Measurements from ENCODE around the gene SOWAHA. TPM values are rescaled to one million over a fixed set of nuclear protein-coding genes. Genes with fewer than 3 reads are reported as not detected.

The SOWAHA gene
- total and polyA plus RNA-seq, 2 of the 4 experiments (the other 2 are of a cell fraction): 0.03 TPM; not detected in 1

DNA sequence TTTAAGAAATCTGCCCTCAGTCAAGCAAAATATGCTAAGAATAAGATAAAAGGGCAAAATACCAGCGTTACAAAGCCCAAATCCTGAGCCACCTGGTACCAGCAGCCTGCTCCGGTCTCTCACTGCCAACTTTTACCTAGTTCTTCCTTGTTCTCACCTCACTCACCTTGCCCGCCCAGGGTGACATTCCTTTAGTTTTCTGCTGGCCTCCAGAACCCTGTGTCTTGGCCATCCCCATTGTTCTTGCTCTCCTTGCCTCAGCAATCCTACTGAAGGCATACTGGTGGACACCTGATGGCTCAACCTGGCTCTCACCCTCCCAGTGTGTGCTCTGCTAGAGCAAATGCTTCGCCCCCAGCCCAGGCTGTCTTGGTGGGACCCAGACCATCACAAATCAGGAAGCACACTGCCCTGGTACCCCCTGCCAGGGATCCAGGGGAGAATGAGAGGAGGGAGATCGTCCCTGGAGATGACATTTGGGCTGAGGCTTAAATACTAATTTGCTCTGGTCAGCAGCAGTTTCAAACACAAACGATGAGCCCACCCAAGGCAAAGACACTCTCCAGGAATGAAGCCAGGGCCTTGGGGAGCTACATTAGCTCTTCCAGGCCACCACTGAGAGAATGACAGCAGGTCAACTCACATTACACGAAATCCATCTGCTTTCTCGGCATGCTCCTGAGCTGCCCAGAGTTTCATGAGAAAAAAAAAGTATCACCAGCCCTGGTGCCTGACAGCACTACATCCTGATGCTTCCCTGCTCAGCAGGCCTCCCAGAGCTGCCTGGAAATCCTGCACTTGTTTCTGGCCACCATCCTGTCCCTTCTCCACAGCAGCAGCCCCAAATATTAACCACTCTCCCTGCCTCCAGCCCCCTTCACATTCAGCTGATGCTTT, 23.9 kb upstream of the SOWAHA start (continued):
- TF ChIP-seq CEBPB (IDR thresholded peaks at IDR 0.05; ENCODE audit: low read depth, low read length): no peak

DNA sequence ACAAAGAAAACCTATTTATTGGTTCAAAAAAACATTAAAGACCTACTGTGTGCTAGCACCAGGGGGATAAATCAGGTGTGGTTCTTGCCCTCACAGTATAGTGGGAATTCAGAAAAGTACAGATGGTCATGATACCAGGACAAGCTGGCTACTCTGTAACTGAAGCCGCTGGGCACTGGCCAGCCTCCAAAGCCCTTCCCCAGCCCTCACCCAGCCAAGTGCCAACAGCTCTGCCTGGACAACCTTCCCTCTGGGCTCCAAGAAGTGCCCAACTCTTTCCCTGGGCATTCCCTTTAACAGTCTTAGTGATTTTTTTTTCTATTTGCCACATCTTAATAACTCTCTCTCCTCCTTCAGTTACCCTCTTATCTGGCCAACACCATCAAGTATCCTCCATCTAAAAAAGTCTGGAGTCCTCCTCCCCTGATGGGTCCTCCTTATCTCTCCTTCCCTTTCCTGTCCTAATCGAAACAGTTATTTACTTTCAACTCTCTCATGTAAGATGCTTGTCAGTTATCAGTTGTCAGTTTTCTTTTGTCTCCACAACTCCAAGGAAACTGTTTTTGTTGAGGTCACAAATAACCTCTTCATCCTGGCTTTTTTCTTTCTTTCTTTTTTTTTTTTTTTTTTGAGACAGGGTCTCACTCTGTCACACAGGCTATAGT, 22.8 kb upstream of the SOWAHA start:
- no TSS peak for BruUV-seq (replicated peaks)
- DNase-seq (no peak), ATAC-seq (ENCODE audit: low read depth) (no peak)
- Histone ChIP-seq H3K4ac (ENCODE audit: low read depth, low read length) (no peak overlapping the region), H2AK5ac (ENCODE audit: low read depth, low read length) (no peak overlapping the region), H3K27me3 (ENCODE audit: control insufficient read depth, insufficient read depth, low read length) (peaks cover 13% of the 10 kb centered on the region), H2BK120ac (ENCODE audit: low read depth, low read length) (no peak overlapping the region), H4K5ac (ENCODE audit: low read depth, low read length) (no peak overlapping the region), H3K9me3 (ENCODE audit: control insufficient read depth, insufficient read depth, low read length) (no peaks in the 10 kb centered on the region), H2AK9ac (replicated peaks; ENCODE audit: low read depth, low read length, poor library complexity) (no peak overlapping the region), H3K18ac (ENCODE audit: low read depth, low read length) (no peak overlapping the region), H3K4me1 (ENCODE audit: control insufficient read depth, insufficient read depth, low read length) (peaks cover 2% of the 10 kb centered on the region; the same call in 1 of the 2 replicates), H3K79me1 (ENCODE audit: low read depth in 1 of 2, low read length in 2 of 2) (no peaks in the 10 kb centered on the region), H3K9me1 (ENCODE audit: insufficient read depth, low read length) (no peaks in the 10 kb centered on the region), H3K27ac (ENCODE audit: insufficient read depth, low read length) (no peak overlapping the region), H2BK5ac (ENCODE audit: low read depth, low read length, poor library complexity, severe bottlenecking) (no peak overlapping the region), H2BK15ac (ENCODE audit: low read depth, low read length) (no peak overlapping the region), H3K4me3 (ENCODE audit: insufficient read depth, low read depth, low read length) (no peak overlapping the region), H3K56ac (ENCODE audit: extremely low read depth, insufficient read depth, low read length) (no peak overlapping the region), H3K23ac (ENCODE audit: low read depth, low read length) (no peak overlapping the region), H3K14ac (replicated peaks; ENCODE audit: low read depth, low read length) (no peak overlapping the region), H3K36me3 (ENCODE audit: control insufficient read depth, insufficient read depth, low read length) (no peaks in the 10 kb centered on the region), H4K8ac (ENCODE audit: low read depth in 2 of 2, low read length in 2 of 2) (no peak overlapping the region), H2AFZ (replicated peaks; ENCODE audit: low read length, poor library complexity) (no peak overlapping the region), H3K9ac (ENCODE audit: low read depth, low read length) (no peak overlapping the region), H3K4me2 (ENCODE audit: low read depth, low read length) (no peak overlapping the region), H2BK20ac (ENCODE audit: low read depth, low read length) (no peak overlapping the region), H4K20me1 (ENCODE audit: insufficient read depth, low read length) (no peaks in the 10 kb centered on the region), H4K91ac (ENCODE audit: insufficient read depth, low read depth, low read length) (no peak overlapping the region)
- dilution Hi-C loops (cut with HindIII; ENCODE audit: low sequenced_read_pairs, unreplicated experiment) (no loop called here), intact Hi-C loops (cut with micrococcal nuclease) (no loop called here), in situ Hi-C loops (cut with MboI; ENCODE audit: low sequenced_read_pairs) (no loop called here)
- 67% methylated on average over 1 of the region's 2 CpGs; no CpG with 5 or more reads in 1 of the 2 experiments for WGBS, 2 experiments (ENCODE audit: extremely low coverage in 2 of 2, insufficient read length in 1 of 2)
- CTCF ChIA-PET: interaction anchor here (0.7 kb wide), 1 partner anchor 263 kb away, joined by 3 read pairs; no protein-coding TSS in a partner anchor
- POLR2A ChIA-PET (ENCODE audit: unreplicated experiment): no interaction called here
- no peak for TF ChIP-seq CHD1 (IDR thresholded peaks at IDR 0.05; ENCODE audit: low read depth, low read length)
- no peak for TF ChIP-seq MAFK (IDR thresholded peaks at IDR 0.05; ENCODE audit: low read depth, low read length)
- TF ChIP-seq MXI1 (IDR thresholded peaks at IDR 0.05; ENCODE audit: borderline replicate concordance, low read depth, low read length): no peak
- no peak for TF ChIP-seq RFX5 (IDR thresholded peaks at IDR 0.05; ENCODE audit: low read depth, low read length)
- TF ChIP-seq CEBPB (IDR thresholded peaks at IDR 0.05; ENCODE audit: low read depth, low read length): no peak
- no peak for TF ChIP-seq POLR2A (IDR thresholded peaks at IDR 0.05; ENCODE audit: low read depth, low read length)
- TF ChIP-seq, protein P1, sequence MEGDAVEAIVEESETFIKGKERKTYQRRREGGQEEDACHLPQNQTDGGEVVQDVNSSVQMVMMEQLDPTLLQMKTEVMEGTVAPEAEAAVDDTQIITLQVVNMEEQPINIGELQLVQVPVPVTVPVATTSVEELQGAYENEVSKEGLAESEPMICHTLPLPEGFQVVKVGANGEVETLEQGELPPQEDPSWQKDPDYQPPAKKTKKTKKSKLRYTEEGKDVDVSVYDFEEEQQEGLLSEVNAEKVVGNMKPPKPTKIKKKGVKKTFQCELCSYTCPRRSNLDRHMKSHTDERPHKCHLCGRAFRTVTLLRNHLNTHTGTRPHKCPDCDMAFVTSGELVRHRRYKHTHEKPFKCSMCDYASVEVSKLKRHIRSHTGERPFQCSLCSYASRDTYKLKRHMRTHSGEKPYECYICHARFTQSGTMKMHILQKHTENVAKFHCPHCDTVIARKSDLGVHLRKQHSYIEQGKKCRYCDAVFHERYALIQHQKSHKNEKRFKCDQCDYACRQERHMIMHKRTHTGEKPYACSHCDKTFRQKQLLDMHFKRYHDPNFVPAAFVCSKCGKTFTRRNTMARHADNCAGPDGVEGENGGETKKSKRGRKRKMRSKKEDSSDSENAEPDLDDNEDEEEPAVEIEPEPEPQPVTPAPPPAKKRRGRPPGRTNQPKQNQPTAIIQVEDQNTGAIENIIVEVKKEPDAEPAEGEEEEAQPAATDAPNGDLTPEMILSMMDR (conservative IDR thresholded peaks at IDR 0.05; ENCODE audit: low read depth, low read length): no peak
- TF ChIP-seq, protein P2, sequence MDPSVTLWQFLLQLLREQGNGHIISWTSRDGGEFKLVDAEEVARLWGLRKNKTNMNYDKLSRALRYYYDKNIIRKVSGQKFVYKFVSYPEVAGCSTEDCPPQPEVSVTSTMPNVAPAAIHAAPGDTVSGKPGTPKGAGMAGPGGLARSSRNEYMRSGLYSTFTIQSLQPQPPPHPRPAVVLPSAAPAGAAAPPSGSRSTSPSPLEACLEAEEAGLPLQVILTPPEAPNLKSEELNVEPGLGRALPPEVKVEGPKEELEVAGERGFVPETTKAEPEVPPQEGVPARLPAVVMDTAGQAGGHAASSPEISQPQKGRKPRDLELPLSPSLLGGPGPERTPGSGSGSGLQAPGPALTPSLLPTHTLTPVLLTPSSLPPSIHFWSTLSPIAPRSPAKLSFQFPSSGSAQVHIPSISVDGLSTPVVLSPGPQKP (IDR thresholded peaks at IDR 0.05; ENCODE audit: borderline replicate concordance, low read depth, low read length): no peak
- no peak for TF ChIP-seq NFE2L2 (IDR thresholded peaks at IDR 0.05; ENCODE audit: low read depth, low read length)
- no peak for TF ChIP-seq SMC3 (IDR thresholded peaks at IDR 0.05; ENCODE audit: low read depth, low read length)
- TF ChIP-seq, protein P3, sequence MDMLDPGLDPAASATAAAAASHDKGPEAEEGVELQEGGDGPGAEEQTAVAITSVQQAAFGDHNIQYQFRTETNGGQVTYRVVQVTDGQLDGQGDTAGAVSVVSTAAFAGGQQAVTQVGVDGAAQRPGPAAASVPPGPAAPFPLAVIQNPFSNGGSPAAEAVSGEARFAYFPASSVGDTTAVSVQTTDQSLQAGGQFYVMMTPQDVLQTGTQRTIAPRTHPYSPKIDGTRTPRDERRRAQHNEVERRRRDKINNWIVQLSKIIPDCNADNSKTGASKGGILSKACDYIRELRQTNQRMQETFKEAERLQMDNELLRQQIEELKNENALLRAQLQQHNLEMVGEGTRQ (IDR thresholded peaks at IDR 0.05; ENCODE audit: low read depth, low read length): no peak
